ENCODE data around the gene CKLF.

The CKLF gene

GRCh38 chr16:66575060-66575459 lies 22.7 kb downstream of the CKLF start:
- Histone ChIP-seq H3K4me1 (ENCODE audit: insufficient read depth, low read length) (no peaks in the 10 kb centered on the region), H3K27me3 (ENCODE audit: insufficient read depth, low read length) (no peaks in the 10 kb centered on the region), H3K36me3 (ENCODE audit: insufficient read depth, low read length) (no peaks in the 10 kb centered on the region), H2AFZ (ENCODE audit: low read depth, low read length) (no peak overlapping the region), H3K4me3 (ENCODE audit: low read length) (no peak overlapping the region), H3K9me3 (ENCODE audit: low read length) (no peaks in the 10 kb centered on the region)

GRCh38 chr16:66576296-66576695 lies 23.9 kb downstream of the CKLF start:
- no peak overlapping the region for H3K4me3 ChIP-seq (ENCODE audit: low read length)
- H2AFZ ChIP-seq (ENCODE audit: low read depth, low read length) = no peak overlapping the region
- H3K36me3 ChIP-seq (ENCODE audit: insufficient read depth, low read length) = no peaks in the 10 kb centered on the region

GRCh38 chr16:66578651-66579531 lies 26.5 kb downstream of the CKLF start, which contains the start of gene CMTM2:
Gene CMTM2 (plus strand): TSS chr16:66579463. CDS start chr16:66579608, 145 bp downstream.
- no peaks in the 10 kb centered on the region for H3K36me3 ChIP-seq (ENCODE audit: insufficient read depth, low read length)
- H2AFZ ChIP-seq (ENCODE audit: low read depth, low read length) = no peak within 1 kb of the TSS
- no peaks in the 10 kb centered on the region for H3K27me3 ChIP-seq (ENCODE audit: insufficient read depth, low read length)
- peaks cover 6% of the 10 kb centered on the region for H3K4me1 ChIP-seq (ENCODE audit: insufficient read depth, low read length)
- H3K4me3 ChIP-seq (ENCODE audit: low read length) = no peak within 1 kb of the TSS
- H3K9me3 ChIP-seq (ENCODE audit: low read length) = no peaks in the 10 kb centered on the region

More at GRCh38 chr16:66576296-66576695, 23.9 kb downstream of the CKLF start:
- Histone ChIP-seq H3K27me3 (ENCODE audit: insufficient read depth, low read length) (no peaks in the 10 kb centered on the region), H3K4me1 (ENCODE audit: insufficient read depth, low read length) (peaks cover 4% of the 10 kb centered on the region), H3K9me3 (ENCODE audit: low read length) (no peaks in the 10 kb centered on the region)

- Histone ChIP-seq H2AFZ (ENCODE audit: low read depth, low read length) (no peak overlapping the region), H3K9me3 (ENCODE audit: low read length) (no peaks in the 10 kb centered on the region), H3K4me3 (ENCODE audit: low read length) (no peak overlapping the region), H3K36me3 (ENCODE audit: insufficient read depth, low read length) (no peaks in the 10 kb centered on the region), H3K4me1 (ENCODE audit: insufficient read depth, low read length) (peaks cover 6% of the 10 kb centered on the region), H3K27me3 (ENCODE audit: insufficient read depth, low read length) (no peaks in the 10 kb centered on the region)
These were observed 28.3 kb downstream of the CKLF start for GRCh38 chr16:66580605-66581209.

GRCh38 chr16:66581246-66581952 lies 29.0 kb downstream of the CKLF start:
- Histone ChIP-seq H3K36me3 (ENCODE audit: insufficient read depth, low read length) (no peaks in the 10 kb centered on the region), H2AFZ (ENCODE audit: low read depth, low read length) (no peak overlapping the region), H3K4me1 (ENCODE audit: insufficient read depth, low read length) (peaks cover 6% of the 10 kb centered on the region), H3K4me3 (ENCODE audit: low read length) (no peak overlapping the region), H3K27me3 (ENCODE audit: insufficient read depth, low read length) (no peaks in the 10 kb centered on the region), H3K9me3 (ENCODE audit: low read length) (no peaks in the 10 kb centered on the region)

- H3K9me3 ChIP-seq (ENCODE audit: low read length) = no peaks in the 10 kb centered on the region
- H3K27me3 ChIP-seq (ENCODE audit: insufficient read depth, low read length) = no peaks in the 10 kb centered on the region
- H3K4me3 ChIP-seq (ENCODE audit: low read length) = no peak overlapping the region
- no peak overlapping the region for H2AFZ ChIP-seq (ENCODE audit: low read depth, low read length)
- peaks cover 5% of the 10 kb centered on the region for H3K4me1 ChIP-seq (ENCODE audit: insufficient read depth, low read length)
- no peaks in the 10 kb centered on the region for H3K36me3 ChIP-seq (ENCODE audit: insufficient read depth, low read length)
These were observed 33.3 kb downstream of the CKLF start for GRCh38 chr16:66585481-66586239.

GRCh38 chr16:66587881-66588600 lies 35.7 kb downstream of the CKLF start:
- H3K9me3 ChIP-seq (ENCODE audit: low read length) = no peaks in the 10 kb centered on the region
- H3K4me1 ChIP-seq (ENCODE audit: insufficient read depth, low read length) = no peaks in the 10 kb centered on the region
- H2AFZ ChIP-seq (ENCODE audit: low read depth, low read length) = no peak overlapping the region
- H3K36me3 ChIP-seq (ENCODE audit: insufficient read depth, low read length) = no peaks in the 10 kb centered on the region
- no peaks in the 10 kb centered on the region for H3K27me3 ChIP-seq (ENCODE audit: insufficient read depth, low read length)
- no peak overlapping the region for H3K4me3 ChIP-seq (ENCODE audit: low read length)

GRCh38 chr16:66588981-66589713 lies 36.8 kb downstream of the CKLF start:
- H3K9me3 ChIP-seq (ENCODE audit: low read length) = no peaks in the 10 kb centered on the region
- H2AFZ ChIP-seq (ENCODE audit: low read depth, low read length) = no peak overlapping the region

GRCh38 chr16:66590322-66590721 lies 37.9 kb downstream of the CKLF start:
- Histone ChIP-seq H3K4me1 (ENCODE audit: insufficient read depth, low read length) (no peaks in the 10 kb centered on the region), H2AFZ (ENCODE audit: low read depth, low read length) (no peak overlapping the region), H3K4me3 (ENCODE audit: low read length) (no peak overlapping the region), H3K27me3 (ENCODE audit: insufficient read depth, low read length) (no peaks in the 10 kb centered on the region), H3K9me3 (ENCODE audit: low read length) (no peaks in the 10 kb centered on the region), H3K36me3 (ENCODE audit: insufficient read depth, low read length) (no peaks in the 10 kb centered on the region)

More at GRCh38 chr16:66588981-66589713, 36.8 kb downstream of the CKLF start:
- Histone ChIP-seq H3K4me3 (ENCODE audit: low read length) (no peak overlapping the region), H3K36me3 (ENCODE audit: insufficient read depth, low read length) (no peaks in the 10 kb centered on the region), H3K4me1 (ENCODE audit: insufficient read depth, low read length) (no peaks in the 10 kb centered on the region), H3K27me3 (ENCODE audit: insufficient read depth, low read length) (no peaks in the 10 kb centered on the region)

GRCh38 chr16:66591018-66591417 lies 38.6 kb downstream of the CKLF start:
- Histone ChIP-seq H3K36me3 (ENCODE audit: insufficient read depth, low read length) (no peaks in the 10 kb centered on the region), H3K4me3 (ENCODE audit: low read length) (no peak overlapping the region), H2AFZ (ENCODE audit: low read depth, low read length) (no peak overlapping the region), H3K9me3 (ENCODE audit: low read length) (no peaks in the 10 kb centered on the region), H3K27me3 (ENCODE audit: insufficient read depth, low read length) (no peaks in the 10 kb centered on the region), H3K4me1 (ENCODE audit: insufficient read depth, low read length) (no peaks in the 10 kb centered on the region)

GRCh38 chr16:66592241-66592640 lies 39.9 kb downstream of the CKLF start:
- no peaks in the 10 kb centered on the region for H3K4me1 ChIP-seq (ENCODE audit: insufficient read depth, low read length)
- H2AFZ ChIP-seq (ENCODE audit: low read depth, low read length) = no peak overlapping the region
- H3K4me3 ChIP-seq (ENCODE audit: low read length) = no peak overlapping the region
- no peaks in the 10 kb centered on the region for H3K9me3 ChIP-seq (ENCODE audit: low read length)
- H3K27me3 ChIP-seq (ENCODE audit: insufficient read depth, low read length) = no peaks in the 10 kb centered on the region
- no peaks in the 10 kb centered on the region for H3K36me3 ChIP-seq (ENCODE audit: insufficient read depth, low read length)

GRCh38 chr16:66592814-66593213 lies 40.4 kb downstream of the CKLF start:
- Histone ChIP-seq H3K9me3 (ENCODE audit: low read length) (no peaks in the 10 kb centered on the region), H2AFZ (ENCODE audit: low read depth, low read length) (no peak overlapping the region), H3K36me3 (ENCODE audit: insufficient read depth, low read length) (no peaks in the 10 kb centered on the region), H3K4me1 (ENCODE audit: insufficient read depth, low read length) (no peaks in the 10 kb centered on the region), H3K4me3 (ENCODE audit: low read length) (no peak overlapping the region), H3K27me3 (ENCODE audit: insufficient read depth, low read length) (no peaks in the 10 kb centered on the region)
